ENCODE results near the gene GPR157. TPM values are rescaled to one million over a fixed set of nuclear protein-coding genes. Genes with fewer than 3 reads are reported as not detected.

The GPR157 gene
- total RNA-seq, 1 donor: 5.4 TPM

DNA sequence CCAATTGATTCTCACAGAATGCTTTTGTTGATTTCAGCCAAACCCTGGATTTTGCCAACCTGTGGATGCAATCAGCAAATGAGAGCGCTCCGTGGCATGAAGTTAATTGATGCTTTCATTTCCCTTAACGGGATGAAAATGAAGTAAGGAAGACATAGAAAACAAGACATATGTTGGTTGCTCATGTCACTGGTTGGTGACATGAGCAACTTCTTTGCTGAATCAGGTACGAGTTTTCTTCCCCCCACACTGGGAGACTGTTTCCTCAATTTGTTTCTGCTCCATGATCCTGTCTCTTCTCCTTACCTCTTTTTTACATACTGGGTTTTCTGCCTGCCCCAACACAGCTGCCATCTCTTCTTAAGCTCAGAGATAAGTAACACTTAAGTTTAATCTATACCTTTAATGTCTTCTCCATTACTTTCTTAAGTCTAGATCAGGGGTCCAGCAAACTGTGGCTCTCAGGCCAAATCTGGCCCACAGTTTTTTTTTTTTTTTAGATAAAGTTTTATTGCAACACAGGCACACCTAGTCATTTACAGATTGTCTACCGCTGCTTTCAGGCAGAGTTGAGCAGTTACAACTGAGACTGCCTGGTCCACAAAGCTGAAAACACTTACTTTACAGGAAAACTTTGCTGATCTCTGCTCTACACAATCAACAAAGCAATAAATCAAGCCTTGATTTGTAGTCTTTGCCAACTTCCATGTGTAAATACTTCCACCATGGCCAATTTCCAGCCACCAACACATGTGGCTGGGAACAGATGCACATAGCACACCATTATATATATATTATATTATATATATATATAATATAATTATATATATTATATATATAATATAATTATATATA lies 13.3 kb downstream of the GPR157 start:
- TF ChIP-seq, protein P1, sequence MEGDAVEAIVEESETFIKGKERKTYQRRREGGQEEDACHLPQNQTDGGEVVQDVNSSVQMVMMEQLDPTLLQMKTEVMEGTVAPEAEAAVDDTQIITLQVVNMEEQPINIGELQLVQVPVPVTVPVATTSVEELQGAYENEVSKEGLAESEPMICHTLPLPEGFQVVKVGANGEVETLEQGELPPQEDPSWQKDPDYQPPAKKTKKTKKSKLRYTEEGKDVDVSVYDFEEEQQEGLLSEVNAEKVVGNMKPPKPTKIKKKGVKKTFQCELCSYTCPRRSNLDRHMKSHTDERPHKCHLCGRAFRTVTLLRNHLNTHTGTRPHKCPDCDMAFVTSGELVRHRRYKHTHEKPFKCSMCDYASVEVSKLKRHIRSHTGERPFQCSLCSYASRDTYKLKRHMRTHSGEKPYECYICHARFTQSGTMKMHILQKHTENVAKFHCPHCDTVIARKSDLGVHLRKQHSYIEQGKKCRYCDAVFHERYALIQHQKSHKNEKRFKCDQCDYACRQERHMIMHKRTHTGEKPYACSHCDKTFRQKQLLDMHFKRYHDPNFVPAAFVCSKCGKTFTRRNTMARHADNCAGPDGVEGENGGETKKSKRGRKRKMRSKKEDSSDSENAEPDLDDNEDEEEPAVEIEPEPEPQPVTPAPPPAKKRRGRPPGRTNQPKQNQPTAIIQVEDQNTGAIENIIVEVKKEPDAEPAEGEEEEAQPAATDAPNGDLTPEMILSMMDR (IDR thresholded peaks at IDR 0.05; ENCODE audit: extremely low read depth, low read depth, low read length): no peak
- no peaks in the 10 kb centered on the region for H3K27me3 ChIP-seq (ENCODE audit: insufficient read depth, low read length)
- no peak for DNase-seq (ENCODE audit: insufficient read length, low spot score, missing footprints)

DNA sequence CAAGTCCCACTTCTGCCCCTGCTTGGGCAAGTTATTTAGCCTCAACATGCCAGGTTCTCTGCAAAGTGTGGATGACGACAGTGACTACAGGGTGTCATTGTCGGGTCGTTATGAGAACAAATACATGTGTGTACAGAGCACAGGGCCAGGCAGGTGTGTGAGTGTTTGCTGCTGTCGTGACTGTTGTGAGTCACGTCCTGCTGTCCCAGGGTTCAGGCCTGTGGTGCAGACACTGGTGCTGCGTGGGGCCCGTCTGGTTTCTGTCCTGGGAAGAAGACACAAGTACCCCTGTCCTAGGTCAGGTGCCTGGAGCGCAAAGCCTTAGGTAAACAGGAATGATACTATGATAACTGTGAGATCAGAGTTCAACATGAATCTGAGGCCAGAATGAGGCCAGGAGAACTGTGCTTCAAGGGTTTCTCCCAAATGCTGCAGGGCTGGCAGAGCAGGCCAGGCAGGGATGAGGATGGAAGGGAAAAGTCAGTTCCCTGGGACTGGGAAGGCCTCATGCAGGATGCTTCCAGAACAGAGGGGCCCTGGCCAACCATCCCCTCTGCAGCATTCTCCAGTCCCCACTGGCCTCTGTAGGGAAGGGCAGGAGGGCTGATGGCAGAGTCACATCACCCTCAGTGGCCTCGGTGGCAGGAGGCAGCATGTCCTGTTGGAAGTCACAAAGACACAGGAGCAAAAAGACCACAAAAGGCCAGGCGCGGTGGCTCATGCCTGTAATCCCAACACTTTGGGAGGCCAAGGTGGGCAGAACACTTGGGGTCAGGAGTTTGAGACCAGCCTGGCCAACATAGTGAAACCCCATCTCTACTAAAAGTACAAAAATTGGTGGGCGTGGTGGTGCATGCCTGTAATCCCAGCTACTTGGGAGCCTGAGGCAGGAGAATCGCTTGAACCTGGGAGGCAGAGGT lies 15.7 kb downstream of the GPR157 start:
- Histone ChIP-seq H3K4me1 (ENCODE audit: insufficient read depth, low read length) (no peaks in the 10 kb centered on the region), H3K9me3 (ENCODE audit: low read depth, low read length) (no peaks in the 10 kb centered on the region), H3K79me2 (ENCODE audit: insufficient read depth, low read length) (no peaks in the 10 kb centered on the region), H4K20me1 (ENCODE audit: insufficient read depth, low read length) (no peaks in the 10 kb centered on the region), H3K27ac (ENCODE audit: low read depth, low read length) (no peak overlapping the region), H3K27me3 (ENCODE audit: insufficient read depth, low read length) (no peaks in the 10 kb centered on the region), H3K4me3 (ENCODE audit: insufficient read depth, low read length) (no peak overlapping the region), H3K36me3 (ENCODE audit: insufficient read depth, low read length) (no peaks in the 10 kb centered on the region), H2AFZ (ENCODE audit: low read length) (no peak overlapping the region), H3K4me2 (ENCODE audit: insufficient read depth, low read length) (no peak overlapping the region)
- DNase-seq (ENCODE audit: insufficient read length, low spot score, missing footprints): no peak
- TF ChIP-seq, protein P1 (IDR thresholded peaks at IDR 0.05; ENCODE audit: extremely low read depth, low read depth, low read length): no peak

More for the DNA sequence above, 13.3 kb downstream of the GPR157 start:
- H3K79me2 ChIP-seq (ENCODE audit: insufficient read depth, low read length): no peaks in the 10 kb centered on the region
- H3K4me3 ChIP-seq (ENCODE audit: insufficient read depth, low read length): no peak overlapping the region
- H3K36me3 ChIP-seq (ENCODE audit: insufficient read depth, low read length): no peaks in the 10 kb centered on the region
- no peak overlapping the region for H3K4me2 ChIP-seq (ENCODE audit: insufficient read depth, low read length)
- no peaks in the 10 kb centered on the region for H4K20me1 ChIP-seq (ENCODE audit: insufficient read depth, low read length)
- no peaks in the 10 kb centered on the region for H3K9me3 ChIP-seq (ENCODE audit: low read depth, low read length)
- H3K27ac ChIP-seq (ENCODE audit: low read depth, low read length): no peak overlapping the region
- H2AFZ ChIP-seq (ENCODE audit: low read length): no peak overlapping the region
- no peaks in the 10 kb centered on the region for H3K4me1 ChIP-seq (ENCODE audit: insufficient read depth, low read length)

DNA sequence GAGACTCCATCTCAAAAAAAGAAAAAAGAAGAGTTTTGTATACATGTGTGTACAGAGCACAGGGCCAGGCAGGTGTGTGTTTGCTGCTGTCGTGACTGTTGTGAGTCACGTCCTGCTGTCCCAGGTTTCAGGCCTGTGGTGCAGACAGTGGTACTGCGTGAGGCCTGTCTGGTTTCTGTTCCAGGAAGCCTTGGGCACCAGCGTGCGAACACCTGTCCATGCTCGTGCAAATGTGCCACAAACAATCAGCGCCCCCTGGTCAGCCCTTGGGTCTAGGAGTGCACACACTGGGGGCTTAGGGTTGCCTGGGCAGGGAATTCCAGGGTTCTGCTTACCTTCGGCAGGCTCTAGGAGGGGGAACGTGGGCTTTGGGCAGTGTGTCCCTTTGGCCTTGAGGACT lies 16.9 kb downstream of the GPR157 start:
- no peak overlapping the region for H3K27ac ChIP-seq (ENCODE audit: low read depth, low read length)
- no peak for DNase-seq (ENCODE audit: insufficient read length, low spot score, missing footprints)
- no peaks in the 10 kb centered on the region for H3K36me3 ChIP-seq (ENCODE audit: insufficient read depth, low read length)
- no peak overlapping the region for H3K4me3 ChIP-seq (ENCODE audit: insufficient read depth, low read length)
- TF ChIP-seq, protein P1 (IDR thresholded peaks at IDR 0.05; ENCODE audit: extremely low read depth, low read depth, low read length): no peak
- no peaks in the 10 kb centered on the region for H3K4me1 ChIP-seq (ENCODE audit: insufficient read depth, low read length)
- H4K20me1 ChIP-seq (ENCODE audit: insufficient read depth, low read length): no peaks in the 10 kb centered on the region
- no peak overlapping the region for H3K4me2 ChIP-seq (ENCODE audit: insufficient read depth, low read length)
- H3K79me2 ChIP-seq (ENCODE audit: insufficient read depth, low read length): no peaks in the 10 kb centered on the region
- no peaks in the 10 kb centered on the region for H3K27me3 ChIP-seq (ENCODE audit: insufficient read depth, low read length)
- H3K9me3 ChIP-seq (ENCODE audit: low read depth, low read length): no peaks in the 10 kb centered on the region
- no peak overlapping the region for H2AFZ ChIP-seq (ENCODE audit: low read length)

DNA sequence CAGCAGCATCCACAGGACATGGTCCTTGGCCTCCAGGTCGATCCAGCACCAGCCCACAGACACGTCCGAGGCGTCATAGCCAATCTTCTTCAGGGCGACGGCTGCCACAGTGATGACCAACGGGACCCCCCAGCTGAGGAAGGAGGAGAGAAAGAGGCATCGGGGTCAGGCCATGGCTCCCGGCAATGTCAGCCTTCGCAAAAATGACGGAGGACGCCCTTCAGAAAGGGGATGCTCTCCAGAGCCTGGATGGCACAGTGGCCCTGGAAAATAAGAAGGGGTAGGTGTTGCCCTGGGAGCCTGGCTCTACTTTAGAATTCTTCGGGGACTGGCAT lies 17.6 kb downstream of the GPR157 start:
- Histone ChIP-seq H2AFZ (ENCODE audit: low read length) (no peak overlapping the region), H3K9me3 (ENCODE audit: low read depth, low read length) (no peaks in the 10 kb centered on the region), H3K27me3 (ENCODE audit: insufficient read depth, low read length) (no peaks in the 10 kb centered on the region), H4K20me1 (ENCODE audit: insufficient read depth, low read length) (no peaks in the 10 kb centered on the region), H3K4me2 (ENCODE audit: insufficient read depth, low read length) (no peak overlapping the region), H3K27ac (ENCODE audit: low read depth, low read length) (no peak overlapping the region), H3K79me2 (ENCODE audit: insufficient read depth, low read length) (no peaks in the 10 kb centered on the region), H3K4me3 (ENCODE audit: insufficient read depth, low read length) (no peak overlapping the region), H3K36me3 (ENCODE audit: insufficient read depth, low read length) (no peaks in the 10 kb centered on the region), H3K4me1 (ENCODE audit: insufficient read depth, low read length) (no peaks in the 10 kb centered on the region)
- no peak for DNase-seq (ENCODE audit: insufficient read length, low spot score, missing footprints)
- TF ChIP-seq, protein P1 (IDR thresholded peaks at IDR 0.05; ENCODE audit: extremely low read depth, low read depth, low read length): no peak
